Gastrocnemius medialis (tissue), 4 donors: ENCODE results near the gene RNF224. TPM values are rescaled to one million over a fixed set of nuclear protein-coding genes. Genes with fewer than 3 reads are reported as not detected.
A peak's percentile ranks its signal among the peaks of the same experiment; 100 is the strongest.

Source experiments
- ATAC-seq, 2 donors: fragments of 150-250 bp; one replicate each; pipeline ENCODE4 v1.9.1; 2016
- DNase-seq, 2 donors: peaks; one replicate each; pipeline ENCODE4 v3.0.0-alpha.2; 2019
- H3K27ac ChIP-seq, 4 donors: fragments of 200-600 bp; sonication (generic); 1 replicate in 1 of 4; 2 replicates in 3 of 4; pipeline ENCODE4 v1.5.1; 2016 to 2018; ENCODE audit warnings: mild to moderate bottlenecking in 2 of 4, moderate library complexity in 1 of 4
- H3K27me3 ChIP-seq, 3 donors: fragments of 200-600 bp; sonication (generic) in 2 of 3; 1 replicate in 1 of 3; 2 replicates in 2 of 3; pipeline versions ENCODE4 v1.5.1 to v1.6.0; 2016 to 2019; ENCODE audit warnings: mild to moderate bottlenecking in 1 of 3, moderate library complexity in 1 of 3
- H3K36me3 ChIP-seq, 2 donors: fragments of 200-600 bp; sonication (generic) in 1 of 2; one replicate each; pipeline ENCODE4 v1.5.1; 2017 to 2018
- H3K4me1 ChIP-seq, 2 donors: fragments of 200-600 bp; sonication (generic) in 1 of 2; one replicate each; pipeline ENCODE4 v1.5.1; 2016 to 2017; ENCODE audit warnings: mild to moderate bottlenecking in 2 of 2
- H3K4me3 ChIP-seq, 4 donors: fragments of 200-600 bp; sonication (generic) in 3 of 4; 1 replicate in 1 of 4; 2 replicates in 3 of 4; pipeline ENCODE4 v1.5.1; 2016 to 2019; ENCODE audit warnings: mild to moderate bottlenecking in 2 of 4
- H3K9me3 ChIP-seq, 3 donors: fragments of 200-600 bp; sonication (generic) in 2 of 3; 1 replicate in 1 of 3; 2 replicates in 2 of 3; pipeline ENCODE4 v1.5.1; 2016 to 2019
- CTCF ChIP-seq, 5 experiments: fragments of 450-650 bp in 3 of 5; fragments of 200-600 bp in 2 of 5; sonication (generic) in 2 of 5; IDR thresholded peaks in 4 of 5; conservative IDR thresholded peaks in 1 of 5; 1 replicate in 4 of 5; 2 replicates in 1 of 5; pipeline ENCODE4 v1.5.1; 2016 to 2019; ENCODE audit warnings: antibody characterized with exemption in 5 of 5, mild to moderate bottlenecking in 3 of 5, moderate library complexity in 3 of 5
- POLR2A ChIP-seq, 2 donors: fragments of 450-650 bp; IDR thresholded peaks; one replicate each; pipeline ENCODE4 v1.6.1; 2017; ENCODE audit warnings: antibody characterized with exemption in 2 of 2, mild to moderate bottlenecking in 2 of 2, moderate library complexity in 2 of 2
- in situ Hi-C, 4 donors: fragments of 200-750 bp; cut with MboI; loops; one replicate each; pipeline versions ENCODE4 v1.15.0 to v1.8.0; 2017; ENCODE audit warnings: low sequenced_read_pairs in 4 of 4
- intact Hi-C: fragments of 100-400 bp; cut with DNase I; formaldehyde crosslinking; loops from one replicate; pipeline ENCODE4 v1.15.1; 2023; ENCODE audit warnings: low total_unique reads
- total RNA-seq, 4 donors: library from RNA; depleted of rRNA; stranded (reverse); fragments of >200 nt; gene quantifications; one replicate each; pipeline versions ENCODE4 v1.1.0 to v1.2.3, GENCODE V29; 2016

The RNF224 gene
- total RNA-seq, 4 donors from 2014 or later, result not detected

- ATAC-seq, result no peak
- Histone ChIP-seq H3K4me3 (peak overlapping the region; percentile 75 to 97 (median 90)), H3K27me3 (no peaks in the 10 kb centered on the region), H3K9me3 (no peaks in the 10 kb centered on the region), H3K36me3 (no peaks in the 10 kb centered on the region), H3K27ac (no peak overlapping the region), H3K4me1 (peaks cover 43 to 46% of the 10 kb centered on the region in 2 donors)
- in situ Hi-C loops, result no loop called here
- no peak for DNase-seq
- TF ChIP-seq CTCF (IDR thresholded peaks at IDR 0.05 in 4 of 5, conservative IDR thresholded peaks at IDR 0.05 in 1 of 5) (no peak), POLR2A (IDR thresholded peaks at IDR 0.05) (no peak)
- intact Hi-C loops, result no loop called here
Measured at GRCh38 chr9:137206602-137207001, 20.7 kb upstream of the RNF224 start.

- no peak overlapping the region for H3K4me3 ChIP-seq
- H3K9me3 ChIP-seq, result no peaks in the 10 kb centered on the region
- no peaks in the 10 kb centered on the region for H3K27me3 ChIP-seq
- ATAC-seq (no peak), DNase-seq (no peak)
- in situ Hi-C loops, result loop anchor here in 1 of 4 donors (10.0 kb wide), 1 partner anchor 87 kb away; no protein-coding TSS in a partner anchor
- no peak overlapping the region for H3K27ac ChIP-seq
- intact Hi-C loops, result no loop called here
- TF ChIP-seq POLR2A (IDR thresholded peaks at IDR 0.05), result no peak
- no peak for TF ChIP-seq CTCF (IDR thresholded peaks at IDR 0.05 in 4 of 5, conservative IDR thresholded peaks at IDR 0.05 in 1 of 5)
- peaks cover 4 to 5% of the 10 kb centered on the region in 2 donors for H3K4me1 ChIP-seq
- no peaks in the 10 kb centered on the region for H3K36me3 ChIP-seq
Measured at GRCh38 chr9:137211532-137211931, 15.8 kb upstream of the RNF224 start.

- no peak for ATAC-seq
Measured at GRCh38 chr9:137212520-137212919, 14.8 kb upstream of the RNF224 start.

GRCh38 chr9:137213160-137214060 lies 13.9 kb upstream of the RNF224 start:
- Histone ChIP-seq H3K27me3 (no peaks in the 10 kb centered on the region), H3K4me1 (peaks cover 9 to 12% of the 10 kb centered on the region in 2 donors), H3K4me3 (no peak overlapping the region), H3K36me3 (no peaks in the 10 kb centered on the region), H3K9me3 (no peaks in the 10 kb centered on the region), H3K27ac (no peak overlapping the region)
- ATAC-seq (no peak), DNase-seq (no peak)
- intact Hi-C loops (no loop called here), in situ Hi-C loops (loop anchor here in 1 of 4 donors (10.0 kb wide), 1 partner anchor 89 kb away; no protein-coding TSS in a partner anchor)
- TF ChIP-seq CTCF (IDR thresholded peaks at IDR 0.05 in 4 of 5, conservative IDR thresholded peaks at IDR 0.05 in 1 of 5) (no peak), POLR2A (IDR thresholded peaks at IDR 0.05) (no peak)

More at GRCh38 chr9:137212520-137212919, 14.8 kb upstream of the RNF224 start:
- no peak overlapping the region for H3K4me3 ChIP-seq
- intact Hi-C loops (no loop called here), in situ Hi-C loops (loop anchor here in 1 of 4 donors (10.0 kb wide), 1 partner anchor 88 kb away; no protein-coding TSS in a partner anchor)
- no peak for DNase-seq
- no peak for TF ChIP-seq CTCF (IDR thresholded peaks at IDR 0.05 in 4 of 5, conservative IDR thresholded peaks at IDR 0.05 in 1 of 5)
- no peak for TF ChIP-seq POLR2A (IDR thresholded peaks at IDR 0.05)
- no peaks in the 10 kb centered on the region for H3K36me3 ChIP-seq
- H3K27ac ChIP-seq, result no peak overlapping the region
- no peaks in the 10 kb centered on the region for H3K9me3 ChIP-seq
- H3K27me3 ChIP-seq, result no peaks in the 10 kb centered on the region
- peaks cover 6 to 7% of the 10 kb centered on the region in 2 donors for H3K4me1 ChIP-seq
